Activated CD8-positive, alpha-beta memory T cell treated with anti-CD3 and anti-CD28 coated beads, Interleukin-2, amount 10 ng/mL, durations not matched to agents 7 days and 5 days (primary cell): Measurements from ENCODE around the gene PARN. TPM values are rescaled to one million over a fixed set of nuclear protein-coding genes. Genes with fewer than 3 reads are reported as not detected.
"Not testable (repeated sequence)": the region's sequence is repeated elsewhere in the genome, so short reads cannot be mapped to it uniquely, and the experiment has no call there.

Source experiments
- ATAC-seq: fragments of 150-1000 bp; cut with Tn5 transposase; one replicate; pipeline ENCODE4 v1.10.0; 2021; ENCODE audit warnings: moderate library complexity
- CTCF ChIA-PET: fragments of 350-600 bp; sonication (Branson Sonifier 250); formaldehyde crosslinking; loops from one replicate; lab custom pipeline; 2021; ENCODE audit warnings: antibody characterized with exemption; lab: Charles Lee
- DNase-seq: peaks from one replicate; pipeline ENCODE4 v3.0.0-alpha.2; 2020
- H3K27ac Mint-ChIP-seq: one replicate; pipeline ENCODE4 v1.8.0; 2021; ENCODE audit warnings: mild to moderate bottlenecking, mixed read lengths
- H3K27me3 Mint-ChIP-seq: one replicate; pipeline ENCODE4 v1.8.0; 2021; ENCODE audit warnings: mixed read lengths
- H3K36me3 Mint-ChIP-seq: one replicate; pipeline ENCODE4 v1.8.0; 2021; ENCODE audit warnings: mild to moderate bottlenecking, mixed read lengths
- H3K4me1 Mint-ChIP-seq: one replicate; pipeline ENCODE4 v1.8.0; 2021; ENCODE audit warnings: mixed read lengths
- H3K4me3 Mint-ChIP-seq: one replicate; pipeline ENCODE4 v1.8.0; 2021; ENCODE audit warnings: mild to moderate bottlenecking, moderate library complexity, mixed read lengths
- H3K9me3 Mint-ChIP-seq: one replicate; pipeline ENCODE4 v1.8.0; 2022; ENCODE audit warnings: low read depth, mixed read lengths
- total RNA-seq, 2 experiments: library from RNA; stranded (reverse); gene quantifications; one replicate each; pipeline ENCODE4 v1.2.3, GENCODE V29; 2021

PARN gene
- total RNA-seq, 2 experiments from 2014 or later: 40.7 to 44.6 TPM

- CTCF ChIA-PET: no interaction called here
- DNase-seq (no peak), ATAC-seq (no peak)
- Mint-ChIP-seq H3K36me3 (no peaks in the 10 kb centered on the region), H3K4me1 (no peaks in the 10 kb centered on the region), H3K9me3 (no peaks in the 10 kb centered on the region), H3K27ac (no peak overlapping the region), H3K4me3 (no peak overlapping the region), H3K27me3 (no peaks in the 10 kb centered on the region)
Observed at GRCh38 chr16:14449334-14449733, 180.7 kb downstream of the PARN start.

GRCh38 chr16:14448879-14449278, 181.2 kb downstream of the PARN start:
- H3K4me1 Mint-ChIP-seq: no peaks in the 10 kb centered on the region
- H3K27me3 Mint-ChIP-seq: no peaks in the 10 kb centered on the region
- no peak overlapping the region for H3K4me3 Mint-ChIP-seq
- H3K27ac Mint-ChIP-seq: no peak overlapping the region
- no peaks in the 10 kb centered on the region for H3K9me3 Mint-ChIP-seq
- ATAC-seq: no peak
- H3K36me3 Mint-ChIP-seq: no peaks in the 10 kb centered on the region
- no peak for DNase-seq
- CTCF ChIA-PET: no interaction called here

- H3K36me3 Mint-ChIP-seq: no peaks in the 10 kb centered on the region
- no peaks in the 10 kb centered on the region for H3K4me1 Mint-ChIP-seq
- ATAC-seq: no peak
- H3K4me3 Mint-ChIP-seq: no peak overlapping the region
- H3K27me3 Mint-ChIP-seq: no peaks in the 10 kb centered on the region
- DNase-seq: no peak
- no peak overlapping the region for H3K27ac Mint-ChIP-seq
- H3K9me3 Mint-ChIP-seq: no peaks in the 10 kb centered on the region
- CTCF ChIA-PET: no interaction called here
Observed at GRCh38 chr16:14447783-14448182, 182.3 kb downstream of the PARN start.

- H3K27ac Mint-ChIP-seq: no peak overlapping the region
- H3K36me3 Mint-ChIP-seq: no peaks in the 10 kb centered on the region
- CTCF ChIA-PET: interaction anchor here (1.0 kb wide), 1 partner anchor 15 kb away, joined by 3 read pairs; no protein-coding TSS in a partner anchor
- H3K4me3 Mint-ChIP-seq: no peak overlapping the region
- ATAC-seq: no peak
- no peaks in the 10 kb centered on the region for H3K4me1 Mint-ChIP-seq
- H3K9me3 Mint-ChIP-seq: no peaks in the 10 kb centered on the region
- DNase-seq: no peak
- no peaks in the 10 kb centered on the region for H3K27me3 Mint-ChIP-seq
Observed at GRCh38 chr16:14446796-14447195, 183.3 kb downstream of the PARN start.

GRCh38 chr16:14445937-14446715, 183.9 kb downstream of the PARN start:
- Mint-ChIP-seq H3K4me3 (no peak overlapping the region), H3K27me3 (no peaks in the 10 kb centered on the region), H3K27ac (no peak overlapping the region), H3K36me3 (no peaks in the 10 kb centered on the region), H3K4me1 (no peaks in the 10 kb centered on the region), H3K9me3 (no peaks in the 10 kb centered on the region)
- DNase-seq: no peak
- CTCF ChIA-PET: interaction anchor here (1.0 kb wide), 1 partner anchor 15 kb away, joined by 3 read pairs; no protein-coding TSS in a partner anchor
- no peak for ATAC-seq

GRCh38 chr16:14444979-14445810, 184.9 kb downstream of the PARN start:
- H3K27me3 Mint-ChIP-seq: no peaks in the 10 kb centered on the region
- H3K4me3 Mint-ChIP-seq: no peak overlapping the region
- CTCF ChIA-PET: no interaction called here
- H3K27ac Mint-ChIP-seq: no peak overlapping the region
- H3K9me3 Mint-ChIP-seq: no peaks in the 10 kb centered on the region
- DNase-seq (no peak), ATAC-seq (no peak)
- H3K4me1 Mint-ChIP-seq: no peaks in the 10 kb centered on the region
- H3K36me3 Mint-ChIP-seq: no peaks in the 10 kb centered on the region

GRCh38 chr16:14441533-14441932, 188.5 kb downstream of the PARN start:
- H3K4me1 Mint-ChIP-seq, H3K27ac Mint-ChIP-seq, H3K27me3 Mint-ChIP-seq, H3K36me3 Mint-ChIP-seq, H3K4me3 Mint-ChIP-seq, DNase-seq, H3K9me3 Mint-ChIP-seq, CTCF ChIA-PET, ATAC-seq: not testable (repeated sequence)

- ATAC-seq (no peak), DNase-seq (no peak)
- peaks cover 8% of the 10 kb centered on the region for H3K4me1 Mint-ChIP-seq
- CTCF ChIA-PET: no interaction called here
- no peaks in the 10 kb centered on the region for H3K9me3 Mint-ChIP-seq
- H3K27ac Mint-ChIP-seq: no peak overlapping the region
- no peaks in the 10 kb centered on the region for H3K27me3 Mint-ChIP-seq
- H3K4me3 Mint-ChIP-seq: no peak overlapping the region
- peaks cover 16% of the 10 kb centered on the region for H3K36me3 Mint-ChIP-seq
Observed at GRCh38 chr16:14438256-14438655, 191.8 kb downstream of the PARN start.

GRCh38 chr16:14437426-14437825, 192.6 kb downstream of the PARN start:
- DNase-seq (no peak), ATAC-seq (no peak)
- Mint-ChIP-seq H3K27ac (no peak overlapping the region), H3K9me3 (no peaks in the 10 kb centered on the region), H3K36me3 (peaks cover 17% of the 10 kb centered on the region), H3K27me3 (no peaks in the 10 kb centered on the region), H3K4me1 (peaks cover 8% of the 10 kb centered on the region), H3K4me3 (no peak overlapping the region)
- CTCF ChIA-PET: no interaction called here

- ATAC-seq (no peak), DNase-seq (no peak)
Observed at GRCh38 chr16:14436401-14436955, 193.6 kb downstream of the PARN start.

GRCh38 chr16:14434860-14435259, 195.2 kb downstream of the PARN start:
- Mint-ChIP-seq H3K27me3 (no peaks in the 10 kb centered on the region), H3K4me1 (peaks cover 8% of the 10 kb centered on the region), H3K27ac (no peak overlapping the region), H3K36me3 (peaks cover 24% of the 10 kb centered on the region), H3K4me3 (no peak overlapping the region), H3K9me3 (no peaks in the 10 kb centered on the region)
- CTCF ChIA-PET: interaction anchor here (0.7 kb wide), 1 partner anchor 306 kb away, joined by 3 read pairs; no protein-coding TSS in a partner anchor
- no peak for DNase-seq
- ATAC-seq: no peak

More at GRCh38 chr16:14436401-14436955, 193.6 kb downstream of the PARN start:
- Mint-ChIP-seq H3K27ac (no peak overlapping the region), H3K4me1 (peaks cover 8% of the 10 kb centered on the region), H3K36me3 (peaks cover 21% of the 10 kb centered on the region), H3K9me3 (no peaks in the 10 kb centered on the region), H3K4me3 (no peak overlapping the region), H3K27me3 (no peaks in the 10 kb centered on the region)
- CTCF ChIA-PET: no interaction called here

GRCh38 chr16:14428971-14429637, 201.0 kb downstream of the PARN start:
- H3K4me3 Mint-ChIP-seq, H3K9me3 Mint-ChIP-seq, CTCF ChIA-PET, H3K27ac Mint-ChIP-seq, DNase-seq, ATAC-seq, H3K4me1 Mint-ChIP-seq, H3K27me3 Mint-ChIP-seq: not testable (repeated sequence)
- peaks cover 12% of the 10 kb centered on the region for H3K36me3 Mint-ChIP-seq

- CTCF ChIA-PET: interaction anchor here (0.7 kb wide), 1 partner anchor 236 kb away, joined by 4 read pairs; no protein-coding TSS in a partner anchor
- H3K36me3 Mint-ChIP-seq: peaks cover 8% of the 10 kb centered on the region
- peaks cover 2% of the 10 kb centered on the region for H3K4me1 Mint-ChIP-seq
- H3K9me3 Mint-ChIP-seq: no peaks in the 10 kb centered on the region
- no peak overlapping the region for H3K4me3 Mint-ChIP-seq
- no peaks in the 10 kb centered on the region for H3K27me3 Mint-ChIP-seq
- DNase-seq (no peak), ATAC-seq (no peak)
- no peak overlapping the region for H3K27ac Mint-ChIP-seq
Observed at GRCh38 chr16:14428043-14428442, 202.0 kb downstream of the PARN start.
